Right lung (tissue), 5 donors: Measurements from ENCODE around the gene FMNL1. TPM values are rescaled to one million over a fixed set of nuclear protein-coding genes. Genes with fewer than 3 reads are reported as not detected.

Experiments used
- DNase-seq, 2 donors: peaks; one replicate each; pipeline ENCODE4 v3.0.0-alpha.2; 2013
- polyA plus RNA-seq, 5 donors: library from polyadenylated mRNA; unstranded; fragments of 120-200 nt; gene quantifications; one replicate each; pipeline versions ENCODE4 v1.2.1 to v1.2.3, GENCODE V29; 2013; ENCODE audit warnings: inconsistent platforms in 1 of 5, low replicate concordance in 1 of 5; ENCODE audit not compliant: insufficient read length in 5 of 5, insufficient read depth in 1 of 5

Gene FMNL1
- polyA plus RNA-seq, 5 donors = 5.3 to 8.2 (median 6.9) TPM

DNA sequence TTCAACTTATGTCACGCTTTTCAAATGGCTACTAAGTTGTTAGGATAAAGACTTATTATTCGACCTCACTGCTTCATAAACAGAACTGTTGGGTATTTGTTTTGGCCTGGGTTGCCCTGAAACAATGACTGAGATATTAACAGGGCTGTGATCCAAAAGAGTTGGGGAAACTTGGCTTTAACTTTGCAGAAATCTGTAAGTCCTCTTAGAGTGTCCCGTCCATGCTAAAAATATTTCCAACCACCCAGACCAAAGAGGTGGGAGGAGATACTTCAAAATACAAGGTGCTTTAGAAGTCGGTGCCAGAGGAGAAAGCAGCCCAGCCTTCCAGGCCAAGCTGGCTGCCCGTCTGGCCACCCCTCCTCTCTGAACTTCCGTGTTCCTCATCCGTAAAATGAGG is 56.3 kb downstream of the FMNL1 start:
- DNase-seq = peak; percentile 57 to 59

- no peak for DNase-seq
Observed at GRCh38 chr17:45279898-45280297, 58.2 kb downstream of the FMNL1 start.

- no peak for DNase-seq
Observed at GRCh38 chr17:45282683-45283644, 61.3 kb downstream of the FMNL1 start.

- DNase-seq = no peak
Observed at GRCh38 chr17:45283711-45284110, 62.0 kb downstream of the FMNL1 start.

DNA sequence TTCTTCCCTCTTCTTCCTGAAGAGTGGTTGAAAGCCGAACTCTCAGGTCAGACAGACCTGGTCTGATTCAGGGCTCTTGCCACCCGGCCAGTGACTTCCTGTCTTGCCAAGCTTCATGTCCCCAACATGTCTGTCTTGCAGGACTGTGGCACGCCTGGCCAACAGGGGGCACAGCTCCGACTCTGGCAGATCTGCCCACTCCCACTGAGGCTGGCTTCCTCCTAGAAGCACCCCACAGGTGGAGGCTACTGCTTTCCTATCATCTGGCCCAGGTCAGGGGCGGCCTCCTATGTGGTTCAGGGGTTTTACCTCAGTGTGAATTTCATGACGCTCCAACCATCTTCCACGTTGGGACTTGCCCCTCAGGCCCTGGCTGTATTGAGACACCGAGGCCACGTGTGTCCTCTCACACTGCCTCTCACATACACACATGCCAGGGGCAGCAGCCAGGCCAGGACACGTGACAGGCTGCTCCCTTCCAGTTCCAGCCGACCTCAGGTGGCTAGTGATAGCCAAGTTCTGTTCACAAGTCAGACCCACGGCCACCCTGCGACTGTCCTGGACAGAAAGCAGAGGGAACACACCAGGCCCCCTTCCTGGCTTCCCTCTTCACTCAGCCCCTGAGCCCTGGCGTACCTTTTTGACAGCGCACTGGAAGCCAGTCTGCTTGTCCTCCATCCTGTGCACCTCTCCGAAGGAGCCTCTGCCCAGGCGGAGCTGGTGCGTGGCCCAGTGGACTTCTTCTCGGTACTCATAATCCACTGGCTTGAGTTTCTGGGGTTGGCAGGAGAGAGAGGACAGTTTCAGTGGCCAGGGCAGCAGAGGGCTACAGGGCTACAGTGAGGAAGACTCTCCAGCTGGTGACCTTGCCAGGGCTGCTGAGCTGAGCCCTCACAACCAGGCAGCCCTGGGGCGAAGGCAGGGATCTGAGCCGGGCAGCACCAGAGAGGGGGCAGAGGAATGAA is 62.8 kb downstream of the FMNL1 start:
- no peak for DNase-seq

- DNase-seq = no peak
Observed at GRCh38 chr17:45286286-45286685, 64.6 kb downstream of the FMNL1 start.

GRCh38 chr17:45287526-45288500 is 66.1 kb downstream of the FMNL1 start:
- DNase-seq = no peak

- DNase-seq = no peak
Observed at GRCh38 chr17:45288825-45289224, 67.1 kb downstream of the FMNL1 start.

DNA sequence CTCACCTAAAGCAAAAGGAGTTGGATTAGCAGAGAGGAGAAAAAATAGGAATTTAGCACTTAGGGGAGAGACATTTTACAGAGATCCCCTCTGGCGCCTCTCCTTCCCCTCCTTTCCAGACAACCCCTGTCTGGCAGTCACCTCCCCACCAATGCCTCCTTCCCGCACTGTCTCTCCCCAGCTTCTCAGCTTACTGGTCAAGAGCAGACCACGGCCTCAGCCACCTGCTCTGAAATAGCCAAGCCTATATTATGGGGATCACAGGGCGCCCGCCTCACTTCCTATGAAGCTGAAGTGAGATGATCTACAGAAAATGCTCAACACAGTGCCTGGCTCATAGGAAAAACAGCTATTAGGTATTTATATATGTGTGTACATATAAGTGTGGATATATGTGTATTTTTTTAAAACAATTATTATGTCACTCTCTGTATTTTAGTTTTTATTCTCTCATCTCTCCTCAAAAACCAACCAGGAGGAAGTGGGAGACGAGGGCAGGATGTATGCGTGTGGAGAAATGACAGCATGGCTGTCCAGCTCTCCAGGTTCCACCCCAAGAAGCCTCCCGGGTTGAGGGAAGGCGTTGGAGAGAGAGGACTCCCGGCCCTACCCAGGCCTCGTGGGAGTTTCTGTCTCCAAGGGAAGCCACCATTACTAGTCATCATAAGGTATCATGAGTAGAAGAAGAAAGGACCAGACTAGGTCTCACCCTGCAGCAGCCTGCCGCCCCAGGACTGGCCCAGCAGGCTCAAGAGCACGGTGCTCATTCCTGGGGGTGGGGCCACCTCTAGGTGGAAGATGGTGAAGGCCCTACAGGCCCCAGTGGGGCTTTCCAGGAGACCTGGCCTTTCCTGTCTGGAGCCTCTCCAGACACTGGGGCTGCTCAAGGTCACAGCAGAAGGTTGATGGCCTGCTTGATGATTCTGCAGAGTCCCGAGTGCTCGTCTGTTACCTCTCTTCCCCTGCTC is 67.9 kb downstream of the FMNL1 start:
- DNase-seq = no peak

DNA sequence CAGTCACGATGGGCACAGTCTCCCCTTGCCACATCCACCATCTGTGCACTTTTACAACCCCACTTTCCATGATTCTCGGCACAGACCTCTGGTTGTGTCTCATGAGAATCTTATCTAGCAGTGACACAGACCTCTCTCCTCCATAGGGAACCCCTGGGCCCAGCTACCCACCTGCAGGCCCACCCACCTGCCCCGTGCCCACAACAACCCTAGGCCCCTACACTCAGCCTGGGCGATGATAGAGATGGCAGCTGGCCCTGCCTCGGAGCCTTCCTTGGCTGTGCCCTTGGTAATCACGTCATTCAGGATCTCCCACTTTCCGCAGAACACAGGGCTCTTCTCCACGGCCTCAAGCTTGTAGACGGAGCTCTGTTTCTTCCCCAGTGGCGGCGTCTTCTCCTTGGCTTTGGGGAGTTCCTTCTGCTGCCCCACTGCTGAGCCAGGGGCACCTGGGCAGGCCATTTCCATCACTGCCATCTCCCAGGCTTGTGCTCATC is 68.6 kb downstream of the FMNL1 start:
- no peak for DNase-seq

DNA sequence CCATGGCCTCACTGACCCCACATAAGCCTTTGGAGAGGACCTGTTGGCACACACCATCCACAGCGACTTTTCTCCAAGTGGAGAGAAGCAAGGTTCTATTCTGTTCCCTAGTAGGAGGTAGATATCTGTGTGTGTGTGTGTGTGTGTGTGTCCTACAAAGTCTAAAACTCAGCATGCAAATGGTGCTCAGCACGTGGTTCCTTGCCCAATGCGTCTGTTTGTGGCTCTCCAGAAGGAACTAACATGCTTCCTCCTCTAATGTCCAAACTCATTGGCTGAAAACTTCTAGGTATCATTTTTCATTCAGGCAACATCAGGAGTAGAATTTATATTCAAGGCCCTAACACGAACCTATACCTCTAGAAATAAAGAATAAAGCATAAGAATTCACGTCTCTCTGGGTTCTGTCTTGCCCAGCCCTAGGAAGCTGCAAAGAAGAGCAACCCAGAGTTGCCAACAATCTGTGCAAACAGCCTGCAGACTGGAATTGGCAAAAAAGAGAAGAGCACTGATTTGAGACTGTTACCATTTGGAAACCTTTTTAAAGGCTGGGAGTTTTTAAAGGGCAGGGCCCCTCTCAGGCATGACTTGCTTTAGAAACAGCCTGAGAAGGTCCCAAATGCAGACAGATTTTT is 69.6 kb downstream of the FMNL1 start:
- no peak for DNase-seq

DNA sequence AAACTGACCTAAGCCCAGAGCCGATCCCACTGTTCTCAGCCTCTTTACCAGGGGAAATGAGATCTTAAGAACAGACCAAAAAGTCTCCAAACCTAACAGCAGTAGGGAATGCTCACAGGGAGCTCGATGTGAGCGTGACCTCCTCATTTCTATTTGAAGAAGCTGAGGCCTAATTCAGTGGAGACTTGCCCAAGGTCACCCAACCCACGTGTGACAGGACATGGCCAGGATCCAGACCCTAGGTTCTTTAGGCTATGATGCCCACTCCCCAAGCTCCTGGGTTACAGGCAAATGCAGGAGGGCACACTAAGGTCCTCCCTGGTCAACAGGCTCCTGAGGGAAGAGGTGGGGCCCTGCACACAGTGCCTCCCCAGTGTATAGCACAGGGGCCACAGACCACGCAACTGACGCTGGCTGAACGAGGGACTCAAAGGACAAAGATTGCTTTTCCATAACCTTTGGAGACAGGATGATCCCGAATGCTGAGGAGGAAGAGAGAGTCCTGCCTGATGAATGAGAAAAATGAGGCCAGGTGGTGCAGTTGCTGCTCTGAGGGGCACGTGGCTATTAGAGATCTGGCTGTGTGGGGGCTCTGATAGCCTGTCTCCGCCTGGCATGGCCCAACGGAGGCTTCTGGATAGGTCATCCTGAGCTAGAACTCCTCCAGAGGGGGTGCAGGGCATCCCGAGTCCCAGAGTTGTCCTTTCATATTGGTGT is 71.2 kb downstream of the FMNL1 start:
- DNase-seq = no peak

- no peak for DNase-seq
Observed at GRCh38 chr17:45293413-45294211, 71.9 kb downstream of the FMNL1 start.

DNA sequence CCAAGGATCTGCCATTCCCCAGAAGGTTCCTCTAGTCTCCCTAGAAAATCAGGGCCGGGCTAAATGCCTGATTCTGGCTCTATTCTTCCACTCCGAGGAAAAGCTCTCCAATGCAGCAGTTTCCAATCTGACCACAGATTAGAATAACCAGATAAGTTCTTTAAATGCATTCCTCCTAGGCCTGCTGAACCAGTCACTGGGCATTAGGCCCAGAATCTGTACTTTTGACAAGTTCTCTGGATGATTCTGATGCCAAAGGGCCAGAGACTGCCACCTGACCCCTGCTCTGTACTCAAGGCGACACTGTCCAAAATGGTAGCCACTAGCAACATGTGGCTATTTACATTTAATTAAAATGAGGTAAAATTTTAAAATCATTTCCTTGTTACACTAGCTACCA is 72.8 kb downstream of the FMNL1 start:
- DNase-seq = peak in 1 of 2 donors; percentile 49

DNA sequence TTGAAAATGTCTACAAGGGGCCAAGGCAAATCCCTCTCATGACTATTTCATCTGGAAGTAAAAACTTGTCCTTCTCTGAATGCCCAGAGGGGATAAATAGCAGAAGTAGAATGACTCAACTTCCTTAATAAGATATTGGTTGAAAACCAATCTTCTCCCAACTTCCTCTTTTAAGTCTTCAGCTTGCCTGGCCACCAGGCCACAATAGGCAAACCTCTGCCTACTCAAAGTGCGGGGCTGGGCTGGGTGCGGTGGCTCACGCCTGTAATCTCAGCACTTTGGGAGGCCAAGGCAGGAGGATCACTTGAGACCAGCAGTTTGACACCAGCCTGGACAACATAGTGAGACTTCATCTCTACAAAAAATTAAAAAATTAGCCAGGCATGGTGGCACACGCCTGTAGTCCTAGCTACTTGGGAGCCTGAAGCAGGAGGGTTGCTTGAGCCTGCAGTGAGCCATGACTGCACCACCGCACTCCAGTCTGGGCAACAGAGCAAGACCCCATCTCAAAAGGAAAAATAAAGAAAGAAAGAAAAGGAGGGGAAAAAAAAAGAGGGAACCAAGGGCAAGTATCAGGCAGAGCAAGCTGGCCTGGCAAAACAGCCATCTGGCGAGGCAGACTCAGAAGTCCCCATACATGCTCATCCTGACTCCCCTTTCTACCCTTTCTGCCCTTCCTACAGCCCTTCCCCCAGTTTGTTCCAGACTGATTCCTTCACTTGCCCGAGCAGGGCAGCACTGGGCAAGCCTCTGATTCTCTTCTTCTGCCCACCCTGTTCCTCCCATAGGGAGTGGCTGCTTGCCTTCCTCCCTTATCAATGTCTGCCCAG is 74.5 kb downstream of the FMNL1 start:
- DNase-seq = no peak

DNA sequence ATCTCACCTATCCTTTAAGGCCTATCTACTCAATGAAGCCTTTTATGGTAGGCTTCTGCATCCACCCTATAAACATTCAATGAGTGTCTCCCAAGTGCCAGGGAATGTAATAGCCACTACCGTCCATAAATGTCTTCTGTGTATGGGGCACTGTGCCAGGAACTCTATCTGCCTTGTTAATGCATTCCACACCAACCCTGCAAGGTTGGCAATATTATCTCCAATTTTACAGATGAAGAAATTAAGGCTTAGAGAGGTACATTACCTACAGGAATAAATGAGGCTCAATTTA is 75.1 kb downstream of the FMNL1 start:
- DNase-seq = no peak
